ENCODE results near the gene NF1.

Gene NF1

GRCh38 chr17:31211352-31212012 lies 116.7 kb downstream of the NF1 start:
- no peak overlapping the region for H3K4me3 Mint-ChIP-seq
- no peaks in the 10 kb centered on the region for H3K27me3 Mint-ChIP-seq
- no peak overlapping the region for H3K27ac Mint-ChIP-seq
- H3K36me3 Mint-ChIP-seq = no peaks in the 10 kb centered on the region
- ATAC-seq (replicated peaks) = no peak
- H3K9me3 Mint-ChIP-seq = no peaks in the 10 kb centered on the region
- DNase-seq = no peak
- H3K4me1 Mint-ChIP-seq = no peaks in the 10 kb centered on the region

- peaks cover 4 to 8% of the 10 kb centered on the region in 2 donors for H3K36me3 Mint-ChIP-seq
- no peaks in the 10 kb centered on the region for H3K4me1 Mint-ChIP-seq
- no peak overlapping the region for H3K27ac Mint-ChIP-seq
- ATAC-seq (replicated peaks) (no peak), DNase-seq (no peak)
- H3K27me3 Mint-ChIP-seq = no peaks in the 10 kb centered on the region
- H3K9me3 Mint-ChIP-seq = no peaks in the 10 kb centered on the region
- H3K4me3 Mint-ChIP-seq = no peak overlapping the region
These were observed 121.4 kb downstream of the NF1 start for GRCh38 chr17:31216031-31216751.

- peaks cover 6 to 13% of the 10 kb centered on the region in 2 donors for H3K36me3 Mint-ChIP-seq
- no peak for ATAC-seq (replicated peaks)
- no peaks in the 10 kb centered on the region for H3K9me3 Mint-ChIP-seq
- no peak for DNase-seq
- peaks cover 3 to 10% of the 10 kb centered on the region in 2 donors for H3K4me1 Mint-ChIP-seq
- H3K4me3 Mint-ChIP-seq = no peak overlapping the region
- H3K27ac Mint-ChIP-seq = no peak overlapping the region
- no peaks in the 10 kb centered on the region for H3K27me3 Mint-ChIP-seq
These were observed 129.6 kb downstream of the NF1 start for GRCh38 chr17:31224366-31224765.

GRCh38 chr17:31225831-31226230 lies 131.1 kb downstream of the NF1 start:
- Mint-ChIP-seq H3K4me3 (no peak overlapping the region), H3K27me3 (no peaks in the 10 kb centered on the region)

GRCh38 chr17:31226373-31226772 lies 131.6 kb downstream of the NF1 start:
- ATAC-seq (replicated peaks) = no peak
- Mint-ChIP-seq H3K36me3 (peaks cover 11 to 12% of the 10 kb centered on the region in 2 donors), H3K27ac (peak overlapping the region; percentile 71), H3K4me3 (peak overlapping the region in 1 of 2 donors; percentile 21), H3K9me3 (no peaks in the 10 kb centered on the region), H3K27me3 (no peaks in the 10 kb centered on the region), H3K4me1 (peaks cover 8 to 21% of the 10 kb centered on the region in 2 donors)
- no peak for DNase-seq

More at GRCh38 chr17:31225831-31226230, 131.1 kb downstream of the NF1 start:
- ATAC-seq (replicated peaks) = no peak
- no peaks in the 10 kb centered on the region for H3K9me3 Mint-ChIP-seq
- no peak for DNase-seq
- peaks cover 3 to 15% of the 10 kb centered on the region in 2 donors for H3K4me1 Mint-ChIP-seq
- no peak overlapping the region for H3K27ac Mint-ChIP-seq
- H3K36me3 Mint-ChIP-seq = peaks cover 11 to 12% of the 10 kb centered on the region in 2 donors

GRCh38 chr17:31226950-31227349 lies 132.2 kb downstream of the NF1 start:
- Mint-ChIP-seq H3K27ac (no peak overlapping the region), H3K36me3 (peaks cover 12 to 13% of the 10 kb centered on the region in 2 donors), H3K9me3 (no peaks in the 10 kb centered on the region), H3K27me3 (no peaks in the 10 kb centered on the region), H3K4me1 (peaks cover 12 to 26% of the 10 kb centered on the region in 2 donors), H3K4me3 (no peak overlapping the region)
- ATAC-seq (replicated peaks) = no peak
- no peak for DNase-seq

- H3K4me3 Mint-ChIP-seq = no peak overlapping the region
- no peak overlapping the region for H3K27ac Mint-ChIP-seq
These were observed 137.1 kb downstream of the NF1 start for GRCh38 chr17:31231852-31232251.

GRCh38 chr17:31235110-31235509 lies 140.3 kb downstream of the NF1 start:
- no peak for ATAC-seq (replicated peaks)
- peaks cover 19 to 33% of the 10 kb centered on the region in 2 donors for H3K36me3 Mint-ChIP-seq

More at GRCh38 chr17:31231852-31232251, 137.1 kb downstream of the NF1 start:
- H3K27me3 Mint-ChIP-seq = no peaks in the 10 kb centered on the region
- H3K36me3 Mint-ChIP-seq = peaks cover 24 to 36% of the 10 kb centered on the region in 2 donors
- no peak for DNase-seq
- peaks cover 11 to 20% of the 10 kb centered on the region in 2 donors for H3K4me1 Mint-ChIP-seq
- ATAC-seq (replicated peaks) = no peak
- no peaks in the 10 kb centered on the region for H3K9me3 Mint-ChIP-seq

GRCh38 chr17:31236137-31236536 lies 141.4 kb downstream of the NF1 start:
- ATAC-seq (replicated peaks) (no peak), DNase-seq (no peak)
- Mint-ChIP-seq H3K36me3 (peaks cover 26 to 44% of the 10 kb centered on the region in 2 donors), H3K4me1 (peaks cover 8 to 13% of the 10 kb centered on the region in 2 donors), H3K27me3 (no peaks in the 10 kb centered on the region), H3K4me3 (no peak overlapping the region), H3K27ac (no peak overlapping the region), H3K9me3 (no peaks in the 10 kb centered on the region)

More at GRCh38 chr17:31235110-31235509, 140.3 kb downstream of the NF1 start:
- no peaks in the 10 kb centered on the region for H3K27me3 Mint-ChIP-seq
- H3K27ac Mint-ChIP-seq = no peak overlapping the region
- DNase-seq = no peak
- H3K9me3 Mint-ChIP-seq = no peaks in the 10 kb centered on the region
- peaks cover 11 to 20% of the 10 kb centered on the region in 2 donors for H3K4me1 Mint-ChIP-seq
- no peak overlapping the region for H3K4me3 Mint-ChIP-seq

GRCh38 chr17:31236712-31237111 lies 141.9 kb downstream of the NF1 start:
- H3K27me3 Mint-ChIP-seq = no peaks in the 10 kb centered on the region
- no peak overlapping the region for H3K4me3 Mint-ChIP-seq
- H3K4me1 Mint-ChIP-seq = peaks cover 4 to 13% of the 10 kb centered on the region in 2 donors
- peaks cover 29 to 49% of the 10 kb centered on the region in 2 donors for H3K36me3 Mint-ChIP-seq
- H3K9me3 Mint-ChIP-seq = peaks cover 0 to 2% of the 10 kb centered on the region in 2 donors
- no peak for DNase-seq
- no peak overlapping the region for H3K27ac Mint-ChIP-seq
- no peak for ATAC-seq (replicated peaks)

GRCh38 chr17:31241116-31241515 lies 146.3 kb downstream of the NF1 start:
- Mint-ChIP-seq H3K4me1 (peaks cover 0 to 12% of the 10 kb centered on the region in 2 donors), H3K27ac (no peak overlapping the region), H3K9me3 (peaks cover 0 to 2% of the 10 kb centered on the region in 2 donors), H3K4me3 (no peak overlapping the region), H3K27me3 (no peaks in the 10 kb centered on the region), H3K36me3 (peaks cover 43 to 61% of the 10 kb centered on the region in 2 donors)
- no peak for ATAC-seq (replicated peaks)
- DNase-seq = no peak

GRCh38 chr17:31248986-31249834 lies 154.4 kb downstream of the NF1 start:
- H3K36me3 Mint-ChIP-seq = peaks cover 16 to 27% of the 10 kb centered on the region in 2 donors

GRCh38 chr17:31249835-31250141 lies 155.0 kb downstream of the NF1 start:
- Mint-ChIP-seq H3K4me1 (peaks cover 6 to 14% of the 10 kb centered on the region in 2 donors), H3K9me3 (no peaks in the 10 kb centered on the region), H3K27ac (no peak overlapping the region), H3K27me3 (no peaks in the 10 kb centered on the region), H3K4me3 (no peak overlapping the region), H3K36me3 (peaks cover 12 to 24% of the 10 kb centered on the region in 2 donors)
- DNase-seq (no peak), ATAC-seq (replicated peaks) (no peak)

More at GRCh38 chr17:31248986-31249834, 154.4 kb downstream of the NF1 start:
- H3K9me3 Mint-ChIP-seq = no peaks in the 10 kb centered on the region
- H3K4me1 Mint-ChIP-seq = peaks cover 6 to 14% of the 10 kb centered on the region in 2 donors
- H3K4me3 Mint-ChIP-seq = no peak overlapping the region
- no peak for DNase-seq
- H3K27ac Mint-ChIP-seq = no peak overlapping the region
- no peak for ATAC-seq (replicated peaks)
- no peaks in the 10 kb centered on the region for H3K27me3 Mint-ChIP-seq

GRCh38 chr17:31250229-31250628 lies 155.5 kb downstream of the NF1 start:
- no peak overlapping the region for H3K4me3 Mint-ChIP-seq
- peaks cover 6 to 14% of the 10 kb centered on the region in 2 donors for H3K4me1 Mint-ChIP-seq
- no peaks in the 10 kb centered on the region for H3K27me3 Mint-ChIP-seq
- H3K27ac Mint-ChIP-seq = no peak overlapping the region
- no peak for DNase-seq
- peaks cover 8 to 20% of the 10 kb centered on the region in 2 donors for H3K36me3 Mint-ChIP-seq
- ATAC-seq (replicated peaks) = no peak
- no peaks in the 10 kb centered on the region for H3K9me3 Mint-ChIP-seq

All from stimulated activated naive B cell treated with anti-CD40 and anti-IgM and Interleukin-4, amounts not matched to agents 10 μg/mL and 1 μg/mL and 100 μg/mL, for 72 hours (primary cell).